Measurements from ENCODE around the gene PROS1.

Gene PROS1

DNA sequence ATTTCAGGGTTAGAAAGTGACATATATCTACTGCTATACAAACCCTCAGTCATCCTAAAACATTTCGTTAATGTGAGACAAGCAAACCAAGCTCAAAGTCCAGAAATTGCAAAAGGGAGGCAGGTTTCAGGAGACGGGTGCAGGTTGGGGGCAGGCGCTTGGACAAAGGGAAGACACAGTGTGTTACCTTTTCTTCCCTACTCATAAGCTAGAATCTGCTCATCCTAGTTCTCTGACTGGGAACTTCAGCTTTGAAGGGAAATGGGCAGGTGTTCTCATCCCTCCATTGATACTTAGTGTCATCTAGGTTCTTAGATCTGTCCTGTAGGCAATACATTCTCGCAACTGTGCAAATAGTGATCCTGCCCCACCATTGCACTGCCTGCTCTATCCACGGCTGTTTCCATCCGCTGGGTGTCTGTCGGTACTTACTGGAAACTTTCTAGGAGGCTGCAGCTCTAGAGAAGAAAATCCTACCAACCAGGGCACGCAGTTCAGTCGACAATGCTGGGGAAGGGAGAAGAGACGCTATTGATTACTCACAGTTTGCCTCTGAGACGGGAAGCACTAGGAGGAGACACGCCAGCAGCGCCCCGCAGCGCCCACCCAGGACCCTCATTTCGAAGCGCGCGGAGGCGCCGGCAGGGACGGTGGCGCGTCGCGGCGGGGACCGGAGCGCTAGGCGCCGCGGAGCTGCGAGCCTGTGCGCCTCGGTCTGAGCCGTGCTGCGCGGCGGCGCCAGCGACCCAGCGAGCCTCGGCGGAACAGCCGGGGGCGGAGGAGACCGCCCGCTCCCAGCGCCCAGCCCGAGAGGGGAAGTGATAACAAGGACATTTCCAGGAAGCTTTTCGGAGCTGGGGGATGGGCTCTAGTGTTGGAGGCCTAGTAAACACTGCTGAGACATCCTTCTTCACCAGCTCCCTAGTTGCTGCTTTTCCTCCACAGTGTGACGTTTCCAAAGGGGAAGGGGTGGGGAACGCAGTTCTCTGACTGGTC is at the start of gene PROS1:
Gene PROS1 (minus strand): TSS at position 766 of the 996 bp plus-strand sequence. CDS start 147 bp downstream, at position 619.
- Histone ChIP-seq H3K4me3 (ENCODE audit: low read length) (peak within 1 kb of the TSS; percentile 68), H2AFZ (ENCODE audit: low read length) (peak within 1 kb of the TSS; percentile 90), H3K9ac (ENCODE audit: low read length) (peak within 1 kb of the TSS; percentile 13; the same call in 1 of the 2 replicates), H3K79me2 (ENCODE audit: low read length) (no peaks in the 10 kb centered on the region), H4K20me1 (ENCODE audit: insufficient read depth, low read length) (no peaks in the 10 kb centered on the region), H3K9me3 (replicated peaks; ENCODE audit: insufficient read depth, low read length) (no peaks in the 10 kb centered on the region), H3K36me3 (replicated peaks; ENCODE audit: insufficient read depth, low read length) (no peaks in the 10 kb centered on the region), H3K4me1 (ENCODE audit: low read length) (no peaks in the 10 kb centered on the region), H3K9me2 (replicated peaks; ENCODE audit: insufficient read depth, low read length) (no peaks in the 10 kb centered on the region), H3K27ac (ENCODE audit: low read length) (no peak within 1 kb of the TSS), H3K4me2 (ENCODE audit: low read depth, low read length) (peak within 1 kb of the TSS; percentile 82), H3F3A (ENCODE audit: insufficient read depth, low read length) (no peaks in the 10 kb centered on the region), H3K27me3 (replicated peaks; ENCODE audit: insufficient read depth, low read length) (no peaks in the 10 kb centered on the region)
- peak; percentile 56 for DNase-seq
- TF ChIP-seq EZH2phosphoT487 (IDR thresholded peaks at IDR 0.05; ENCODE audit: low read length): no peak
- TF ChIP-seq, protein P1, sequence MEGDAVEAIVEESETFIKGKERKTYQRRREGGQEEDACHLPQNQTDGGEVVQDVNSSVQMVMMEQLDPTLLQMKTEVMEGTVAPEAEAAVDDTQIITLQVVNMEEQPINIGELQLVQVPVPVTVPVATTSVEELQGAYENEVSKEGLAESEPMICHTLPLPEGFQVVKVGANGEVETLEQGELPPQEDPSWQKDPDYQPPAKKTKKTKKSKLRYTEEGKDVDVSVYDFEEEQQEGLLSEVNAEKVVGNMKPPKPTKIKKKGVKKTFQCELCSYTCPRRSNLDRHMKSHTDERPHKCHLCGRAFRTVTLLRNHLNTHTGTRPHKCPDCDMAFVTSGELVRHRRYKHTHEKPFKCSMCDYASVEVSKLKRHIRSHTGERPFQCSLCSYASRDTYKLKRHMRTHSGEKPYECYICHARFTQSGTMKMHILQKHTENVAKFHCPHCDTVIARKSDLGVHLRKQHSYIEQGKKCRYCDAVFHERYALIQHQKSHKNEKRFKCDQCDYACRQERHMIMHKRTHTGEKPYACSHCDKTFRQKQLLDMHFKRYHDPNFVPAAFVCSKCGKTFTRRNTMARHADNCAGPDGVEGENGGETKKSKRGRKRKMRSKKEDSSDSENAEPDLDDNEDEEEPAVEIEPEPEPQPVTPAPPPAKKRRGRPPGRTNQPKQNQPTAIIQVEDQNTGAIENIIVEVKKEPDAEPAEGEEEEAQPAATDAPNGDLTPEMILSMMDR (IDR thresholded peaks at IDR 0.05; ENCODE audit: low read length): no peak
- no peak for TF ChIP-seq EZH2 (optimal IDR thresholded peaks at IDR 0.05; ENCODE audit: low read depth, low read length)

GRCh38 chr3:94020293-94020692 is 46.6 kb upstream of the PROS1 start:
- Histone ChIP-seq H3K27ac (ENCODE audit: low read length) (no peak overlapping the region), H3K9me2 (replicated peaks; ENCODE audit: insufficient read depth, low read length) (no peaks in the 10 kb centered on the region), H3K27me3 (replicated peaks; ENCODE audit: insufficient read depth, low read length) (no peaks in the 10 kb centered on the region), H3K4me1 (ENCODE audit: low read length) (no peaks in the 10 kb centered on the region), H3K79me2 (ENCODE audit: low read length) (no peaks in the 10 kb centered on the region), H3F3A (ENCODE audit: insufficient read depth, low read length) (no peaks in the 10 kb centered on the region), H4K20me1 (ENCODE audit: insufficient read depth, low read length) (no peaks in the 10 kb centered on the region), H3K9me3 (replicated peaks; ENCODE audit: insufficient read depth, low read length) (no peaks in the 10 kb centered on the region), H3K9ac (ENCODE audit: low read length) (no peak overlapping the region), H3K4me3 (ENCODE audit: low read length) (no peak overlapping the region), H3K4me2 (ENCODE audit: low read depth, low read length) (no peak overlapping the region), H3K36me3 (replicated peaks; ENCODE audit: insufficient read depth, low read length) (no peaks in the 10 kb centered on the region), H2AFZ (ENCODE audit: low read length) (no peak overlapping the region)
- TF ChIP-seq, protein P1 (IDR thresholded peaks at IDR 0.05; ENCODE audit: low read length): no peak
- no peak for TF ChIP-seq EZH2 (optimal IDR thresholded peaks at IDR 0.05; ENCODE audit: low read depth, low read length)
- no peak for TF ChIP-seq EZH2phosphoT487 (IDR thresholded peaks at IDR 0.05; ENCODE audit: low read length)
- DNase-seq: no peak

DNA sequence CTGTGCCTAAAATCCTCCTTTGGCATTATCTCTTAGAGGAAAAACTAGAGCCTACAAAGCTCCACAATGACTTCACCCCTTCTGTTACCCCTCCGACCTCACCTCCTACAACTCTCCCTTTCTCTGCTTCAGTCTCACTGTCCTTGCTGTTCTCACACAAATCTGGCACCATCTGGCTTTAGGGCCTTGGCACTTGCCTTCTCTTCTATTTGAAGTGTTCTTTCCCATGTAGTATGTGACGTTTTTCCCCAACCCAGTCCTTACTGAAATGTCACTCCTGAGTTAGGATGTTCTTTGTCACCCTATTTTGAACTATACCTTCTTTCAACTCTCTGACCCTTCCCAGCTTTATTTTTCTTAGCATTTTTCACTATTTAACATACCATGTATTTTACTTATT is 46.0 kb upstream of the PROS1 start:
- H3K9me2 ChIP-seq (replicated peaks; ENCODE audit: insufficient read depth, low read length): no peaks in the 10 kb centered on the region
- H4K20me1 ChIP-seq (ENCODE audit: insufficient read depth, low read length): no peaks in the 10 kb centered on the region
- no peaks in the 10 kb centered on the region for H3K27me3 ChIP-seq (replicated peaks; ENCODE audit: insufficient read depth, low read length)
- no peak overlapping the region for H3K4me2 ChIP-seq (ENCODE audit: low read depth, low read length)
- no peak overlapping the region for H3K9ac ChIP-seq (ENCODE audit: low read length)
- TF ChIP-seq, protein P1 (IDR thresholded peaks at IDR 0.05; ENCODE audit: low read length): no peak
- no peak for TF ChIP-seq EZH2 (optimal IDR thresholded peaks at IDR 0.05; ENCODE audit: low read depth, low read length)
- no peak for TF ChIP-seq EZH2phosphoT487 (IDR thresholded peaks at IDR 0.05; ENCODE audit: low read length)
- H3F3A ChIP-seq (ENCODE audit: insufficient read depth, low read length): no peaks in the 10 kb centered on the region
- no peaks in the 10 kb centered on the region for H3K9me3 ChIP-seq (replicated peaks; ENCODE audit: insufficient read depth, low read length)
- no peak overlapping the region for H2AFZ ChIP-seq (ENCODE audit: low read length)
- H3K27ac ChIP-seq (ENCODE audit: low read length): no peak overlapping the region
- no peaks in the 10 kb centered on the region for H3K79me2 ChIP-seq (ENCODE audit: low read length)
- H3K4me3 ChIP-seq (ENCODE audit: low read length): no peak overlapping the region
- no peaks in the 10 kb centered on the region for H3K36me3 ChIP-seq (replicated peaks; ENCODE audit: insufficient read depth, low read length)
- H3K4me1 ChIP-seq (ENCODE audit: low read length): no peaks in the 10 kb centered on the region
- DNase-seq: no peak
